Embryonic facial prominence (tissue), 1 donor: ENCODE measurements around the gene NACA.
"Not testable (repeated sequence)": the region's sequence is repeated elsewhere in the genome, so short reads cannot be mapped to it uniquely, and the experiment has no call there.

Experiments used
- DNase-seq: peaks from one replicate; pipeline ENCODE4 v3.0.0-alpha.2; 2016; ENCODE audit errors: extremely low spot score

The NACA gene

DNA sequence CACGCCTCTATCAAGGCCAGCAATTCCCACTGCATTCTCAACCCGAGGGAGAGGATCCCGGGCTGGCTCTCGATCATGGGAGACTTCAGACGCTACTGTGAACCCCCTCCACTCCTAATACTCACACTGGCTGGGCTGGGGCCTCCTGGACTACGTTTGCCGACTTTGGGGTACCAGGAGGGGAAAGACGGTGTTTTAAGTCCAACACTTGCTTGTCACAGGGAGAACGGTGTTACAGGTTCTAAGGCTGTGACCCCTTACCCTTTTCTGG lies 463 bp downstream of the NACA start:
- no peak for DNase-seq

DNA sequence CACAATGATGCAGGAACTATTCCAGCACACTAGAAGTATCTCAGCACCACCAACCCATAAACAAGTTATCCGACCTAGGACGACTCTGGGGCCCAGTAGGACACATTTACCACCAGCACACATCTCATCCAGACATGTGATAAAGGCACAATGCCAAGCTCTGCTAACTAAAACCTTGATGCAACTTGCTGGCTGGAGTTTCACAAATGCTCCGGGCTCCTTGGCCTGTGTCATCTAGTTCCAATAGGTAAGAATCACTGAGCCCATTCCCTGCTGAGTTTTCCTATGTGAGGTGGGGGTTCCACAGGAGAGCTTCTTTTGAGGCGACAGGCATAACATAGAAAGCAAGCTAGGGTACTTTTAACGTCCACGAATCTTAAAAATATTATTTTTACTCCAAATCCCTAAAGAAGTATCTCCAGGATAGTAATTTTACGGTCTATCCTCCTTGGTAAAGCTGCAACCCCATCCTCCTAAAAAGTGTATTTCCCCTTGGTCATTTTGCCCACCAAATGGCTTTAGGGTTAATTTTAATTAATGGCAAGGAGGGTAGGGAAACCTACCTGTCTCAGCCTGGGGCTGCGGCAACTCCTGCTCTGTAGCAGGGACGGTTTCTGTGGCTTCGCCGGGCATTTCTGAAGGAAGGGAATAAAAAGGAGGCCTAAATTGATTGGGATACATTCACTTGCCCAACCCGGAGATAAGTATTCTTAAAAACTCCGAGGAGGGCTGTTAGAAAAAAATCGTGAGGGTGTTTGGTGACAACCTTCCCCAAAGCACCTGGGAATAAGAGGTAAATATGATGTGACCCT lies 1.0 kb downstream of the NACA start:
- no peak for DNase-seq

DNA sequence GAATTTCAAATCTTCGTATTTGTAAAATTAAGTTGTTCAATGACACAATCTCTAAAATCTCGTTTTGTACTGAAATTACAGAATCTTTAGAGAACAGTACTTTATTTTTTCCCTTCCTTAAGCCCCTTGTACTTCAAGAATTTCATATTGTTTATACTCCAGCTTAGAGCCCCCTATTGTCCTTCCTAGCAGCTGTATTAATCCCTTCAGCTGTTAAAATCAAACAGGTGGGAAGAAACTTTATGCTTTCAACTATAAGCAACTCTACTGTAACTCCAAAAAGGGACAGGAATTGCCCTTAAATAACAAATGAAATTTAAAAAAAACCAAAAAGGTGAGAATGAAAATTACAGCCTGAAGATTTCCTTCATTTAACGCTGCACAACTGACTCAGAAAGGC lies 1.7 kb downstream of the NACA start:
- DNase-seq = no peak

DNA sequence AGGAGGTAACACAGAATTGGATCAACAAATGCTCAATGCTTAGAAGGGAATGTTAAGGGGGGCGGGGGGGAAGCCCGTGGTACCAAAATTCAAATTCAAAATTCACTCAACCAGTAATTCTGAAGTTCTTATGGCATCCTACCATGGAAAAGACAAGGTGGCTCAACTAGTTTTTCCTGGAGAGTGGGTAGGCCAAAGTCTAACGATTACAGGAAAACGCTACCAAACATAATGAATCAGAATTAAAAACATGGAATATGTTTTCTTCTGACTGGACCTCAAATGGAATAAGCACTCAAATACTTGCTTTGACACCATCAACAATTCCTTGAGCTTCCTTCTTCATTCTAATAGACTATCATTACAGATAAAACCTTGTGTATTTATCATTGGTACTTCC lies 2.3 kb downstream of the NACA start:
- DNase-seq = no peak

DNA sequence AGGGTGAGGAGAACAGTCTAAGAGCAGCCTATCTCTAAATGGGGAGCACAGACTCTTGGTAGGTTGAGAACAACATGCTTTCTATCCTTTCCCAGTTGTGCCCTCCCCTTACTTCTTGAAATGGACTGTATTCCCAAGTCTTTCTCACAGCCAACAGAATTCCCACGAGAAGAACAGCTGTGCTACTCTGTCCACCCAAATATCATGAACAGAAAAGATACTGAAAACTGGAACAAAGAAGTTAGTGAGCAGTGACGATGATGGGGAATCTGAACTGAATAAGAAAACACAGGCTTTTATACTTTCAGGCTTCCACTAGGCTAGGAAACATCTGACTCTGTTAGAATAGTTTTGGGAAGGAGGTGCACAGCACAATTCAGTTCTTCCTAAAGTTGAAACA lies 3.4 kb downstream of the NACA start:
- DNase-seq = no peak

DNA sequence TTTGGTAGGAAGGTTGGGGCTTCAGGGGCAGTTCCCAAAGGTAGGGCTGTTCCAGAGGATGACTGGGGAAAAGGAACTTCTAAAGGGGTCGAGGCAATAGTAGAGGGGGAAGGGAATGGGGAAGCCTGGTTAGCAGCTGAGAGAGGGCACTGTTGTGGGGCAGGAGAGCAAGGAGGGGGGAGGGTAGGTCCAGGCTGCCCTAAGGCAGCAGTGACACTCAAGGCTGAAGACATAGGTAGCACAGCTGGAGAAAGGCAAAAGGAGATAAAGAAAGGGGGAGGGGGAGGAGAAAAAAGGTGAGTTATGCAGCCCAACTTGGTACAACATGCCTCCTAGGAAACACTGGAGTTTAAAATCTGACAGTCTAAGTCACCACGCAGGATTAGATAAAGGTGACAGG lies 3.9 kb downstream of the NACA start:
- DNase-seq = no peak

DNA sequence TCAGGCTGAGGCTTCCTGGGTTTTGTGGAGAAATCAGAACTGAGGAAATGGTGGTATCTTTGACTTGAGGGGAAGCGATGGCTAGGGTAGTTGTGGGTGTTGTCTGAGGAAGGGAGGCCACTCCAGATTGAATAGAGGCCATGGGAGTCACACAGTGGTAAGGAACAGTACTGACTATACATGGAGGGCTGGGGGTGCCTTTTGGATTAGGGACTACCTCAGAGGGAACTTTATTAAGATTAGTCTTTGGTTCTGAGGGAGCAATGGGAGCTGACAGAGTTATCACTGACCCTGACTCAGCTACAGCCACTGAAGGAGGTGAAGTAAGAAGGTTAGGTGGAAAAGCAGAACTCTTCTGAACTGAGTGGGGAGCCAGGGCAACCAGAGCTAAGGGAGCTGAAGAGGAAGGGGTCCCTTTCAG lies 4.4 kb downstream of the NACA start:
- DNase-seq = no peak

DNA sequence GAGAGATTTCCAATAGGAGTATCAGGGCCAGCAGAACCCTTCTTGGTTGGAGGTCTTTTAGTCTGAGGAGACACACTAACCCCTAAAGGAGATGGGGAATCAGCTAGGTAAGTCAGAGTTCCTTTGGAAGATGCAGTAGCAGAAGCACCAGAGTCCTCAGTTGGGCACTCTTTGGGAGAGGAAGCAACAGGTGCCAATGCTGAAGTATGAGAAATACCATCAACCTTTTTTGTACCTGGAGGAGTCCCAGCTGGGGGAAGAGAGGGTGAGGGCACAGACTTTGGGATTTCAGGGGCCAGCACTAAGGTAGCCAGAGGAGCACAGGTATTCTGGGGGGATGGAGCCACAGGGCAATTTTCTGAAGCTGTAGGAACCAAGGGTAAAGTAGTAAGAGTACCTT lies 6.0 kb downstream of the NACA start:
- DNase-seq = no peak

DNA sequence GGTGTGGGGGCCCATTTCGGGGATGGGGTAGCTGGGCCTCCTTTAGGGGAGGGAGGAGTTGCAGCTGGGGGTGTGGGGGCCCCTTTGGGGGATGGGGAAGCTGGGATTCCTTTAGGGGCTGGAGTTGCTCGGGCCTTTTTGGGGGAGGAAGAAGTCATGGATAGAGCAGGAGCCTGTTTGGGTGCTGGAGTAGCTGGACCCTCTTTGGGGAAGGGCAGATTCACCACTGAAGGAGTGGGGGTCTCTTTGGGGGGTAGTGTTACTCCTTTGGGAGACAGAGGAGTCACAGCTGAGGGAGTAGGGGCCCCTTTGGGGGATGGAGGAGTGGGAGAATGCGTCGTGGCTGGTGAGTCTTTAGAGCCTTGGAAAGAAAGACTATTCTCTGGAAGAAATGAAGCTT lies 6.5 kb downstream of the NACA start:
- DNase-seq = no peak

DNA sequence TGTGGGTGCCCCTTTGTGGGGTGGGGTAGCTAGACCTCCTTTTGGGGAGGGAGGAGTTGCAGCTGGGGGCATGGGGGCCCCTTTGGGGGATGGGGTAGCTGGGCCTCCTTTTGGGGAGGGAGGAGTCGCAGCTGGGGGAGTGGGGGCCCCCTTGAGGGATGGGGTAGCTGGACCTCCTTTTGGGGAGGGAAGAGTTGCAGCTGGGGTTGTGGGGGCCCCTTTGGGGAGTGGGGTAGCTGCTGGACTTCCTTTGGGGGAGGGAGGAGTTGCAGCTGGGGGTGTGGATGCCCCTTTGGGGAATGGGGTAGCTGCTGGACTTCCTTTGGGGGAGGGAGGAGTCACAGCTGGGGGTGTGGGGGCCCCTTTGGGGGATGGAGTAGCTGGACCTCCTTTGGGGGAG lies 7.0 kb downstream of the NACA start:
- DNase-seq = no peak

DNA sequence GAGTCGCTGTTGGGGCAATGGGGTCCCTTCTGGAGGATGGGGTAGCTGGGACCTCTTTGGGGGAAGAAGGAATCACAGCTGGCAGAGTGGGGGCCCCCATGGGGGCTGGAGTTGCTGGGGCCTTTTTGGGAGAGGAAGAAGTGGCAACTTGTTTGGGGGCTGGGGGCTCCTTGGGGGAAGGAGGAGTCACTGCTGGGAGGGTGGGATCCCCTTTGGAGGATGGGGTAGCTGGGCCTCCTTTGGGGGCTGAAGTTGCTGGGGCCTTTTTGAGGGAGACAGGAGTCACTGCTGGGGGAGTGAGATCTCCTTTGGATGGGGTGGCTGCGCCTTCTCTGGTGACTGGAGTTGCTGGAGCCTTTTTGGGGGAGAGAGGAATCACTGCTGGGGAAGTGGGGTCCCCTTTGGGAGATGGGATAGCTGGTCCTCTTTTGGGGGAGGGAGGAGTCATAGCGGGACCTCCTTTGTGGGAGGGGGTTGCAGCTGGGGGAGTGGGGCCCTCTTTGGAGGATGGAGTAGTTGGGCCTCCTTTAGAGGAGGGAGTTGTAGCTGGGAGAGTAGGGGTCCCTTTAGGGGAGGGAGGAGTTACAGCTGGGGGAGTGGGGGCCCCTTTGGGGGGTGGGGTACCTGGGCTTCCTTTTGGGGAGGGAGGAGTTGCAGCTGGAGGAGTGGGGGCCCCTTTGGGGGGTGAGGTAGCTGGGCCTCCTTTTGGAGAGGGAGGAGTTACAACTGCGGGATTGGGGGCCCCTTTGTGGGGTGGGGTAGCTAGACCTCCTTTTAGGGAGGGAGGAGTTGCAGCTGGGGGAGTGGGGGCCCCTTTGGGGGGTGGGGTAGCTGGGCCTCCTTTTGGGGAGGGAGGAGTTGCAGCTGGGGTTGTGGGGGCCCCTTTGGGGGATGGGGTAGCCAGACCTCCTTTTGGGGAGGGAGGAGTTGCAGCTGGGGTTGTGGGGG lies 7.9 kb downstream of the NACA start:
- DNase-seq = no peak

DNA sequence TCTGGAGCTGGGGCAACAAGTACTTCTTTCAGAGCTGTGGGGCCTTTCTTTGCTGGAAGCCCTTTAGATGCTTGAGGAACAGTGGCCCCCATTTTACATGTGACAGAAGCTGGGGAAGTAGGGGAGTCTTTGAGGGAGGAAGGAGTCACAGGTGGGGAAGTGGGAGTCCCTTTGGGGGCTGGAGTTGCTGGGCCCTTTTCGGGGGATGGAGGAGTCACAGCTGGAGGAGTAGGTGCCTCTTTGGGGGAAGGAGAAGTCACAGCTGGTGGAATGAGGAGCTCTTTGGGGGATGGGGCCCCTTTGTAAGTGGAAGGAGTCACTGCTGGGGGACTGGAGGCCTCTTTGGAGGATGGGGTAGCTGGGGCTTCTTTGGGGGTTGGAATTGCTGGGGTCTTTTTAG lies 8.6 kb downstream of the NACA start:
- no peak for DNase-seq

DNA sequence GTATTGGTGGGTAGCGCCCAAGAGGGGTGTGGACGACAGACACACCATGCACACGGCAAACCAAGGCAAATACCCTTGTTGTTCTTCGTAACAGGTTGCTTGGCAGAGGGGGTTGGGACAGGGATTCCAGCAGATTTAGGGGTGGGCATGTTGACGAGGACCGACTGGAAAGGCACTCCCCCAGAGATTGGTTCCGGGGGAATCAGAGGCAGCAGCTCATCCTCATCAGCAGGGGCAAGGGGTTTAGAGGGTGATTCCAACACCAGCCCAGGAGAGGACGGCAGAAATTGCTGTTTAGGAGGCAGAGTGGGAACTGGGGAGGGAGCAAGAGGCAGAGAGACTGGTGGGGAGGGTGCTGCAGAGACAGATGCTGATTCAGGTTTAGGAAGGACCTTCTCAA lies 9.3 kb downstream of the NACA start:
- no peak for DNase-seq

DNA sequence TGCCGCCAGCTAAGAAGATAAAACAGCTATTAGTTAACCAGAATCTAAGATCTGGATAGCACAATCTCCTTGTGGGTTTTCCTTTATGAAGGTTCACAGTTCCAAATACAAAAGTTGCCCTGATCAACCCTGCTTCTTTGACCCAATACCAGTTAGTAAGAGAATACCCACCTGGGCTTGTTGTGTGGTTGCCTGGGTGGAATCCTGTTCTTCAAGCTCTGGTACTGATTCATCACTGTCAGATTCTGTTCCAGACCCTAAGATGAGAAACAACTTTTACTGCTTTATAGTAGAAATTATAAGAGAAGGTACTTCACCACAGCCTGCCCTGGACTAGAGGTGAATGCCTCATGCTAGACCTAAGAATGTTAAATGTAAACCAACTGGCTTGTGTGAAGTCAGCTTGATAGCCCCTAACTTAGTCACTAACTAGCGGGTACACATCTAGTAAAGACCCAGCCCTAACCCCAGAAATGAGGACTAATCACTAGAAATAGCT lies 10.6 kb downstream of the NACA start:
- no peak for DNase-seq

DNA sequence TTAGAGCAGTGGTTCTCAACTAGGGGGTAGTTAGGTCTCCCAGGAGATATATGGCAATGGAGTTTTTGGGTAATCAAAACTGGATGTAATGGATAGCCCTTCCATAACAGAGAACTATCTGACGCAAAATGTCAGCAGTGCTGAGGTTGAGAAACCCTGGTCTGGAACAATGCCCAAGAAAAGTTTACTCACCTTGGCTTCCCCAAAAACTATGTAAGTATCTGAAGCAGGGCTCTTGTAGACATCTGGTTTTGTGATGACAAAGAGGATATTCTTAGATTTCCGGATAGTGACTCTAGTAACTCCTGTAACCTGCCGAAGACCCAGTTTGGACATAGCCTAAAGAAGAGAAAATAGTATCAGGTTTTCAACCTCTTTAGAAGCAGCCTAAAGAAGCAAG lies 11.8 kb downstream of the NACA start:
- DNase-seq = no peak

DNA sequence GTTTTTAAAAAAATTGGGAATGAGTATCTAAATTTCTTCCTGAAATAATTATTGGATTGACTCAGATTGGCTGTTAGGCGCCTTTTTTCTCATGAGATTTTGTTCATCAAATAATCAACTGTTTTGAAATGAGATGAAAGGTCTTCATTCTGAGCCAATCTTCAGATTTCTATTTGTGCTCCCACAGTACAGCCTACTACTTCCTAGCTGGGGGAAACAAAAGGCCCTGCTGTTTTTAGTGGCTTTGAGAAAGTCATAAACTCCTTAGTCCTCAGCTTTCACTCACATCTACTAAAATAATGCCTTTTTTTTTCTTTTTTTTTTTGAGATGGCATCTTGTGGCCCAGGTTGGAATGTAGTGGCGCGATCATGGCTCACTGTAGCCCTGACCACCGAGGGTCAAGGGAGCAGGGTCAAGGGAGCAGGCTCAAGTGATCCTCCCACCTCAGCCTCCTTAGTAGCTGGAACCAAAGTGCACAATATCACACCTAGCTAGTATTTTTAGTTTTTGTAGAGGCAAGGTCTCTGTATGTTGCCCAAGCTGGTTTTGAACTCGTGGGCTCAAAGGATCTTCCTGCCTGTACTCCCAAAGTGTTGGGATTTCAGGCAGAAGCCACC lies 15.2 kb downstream of the NACA start:
- no peak for DNase-seq

DNA sequence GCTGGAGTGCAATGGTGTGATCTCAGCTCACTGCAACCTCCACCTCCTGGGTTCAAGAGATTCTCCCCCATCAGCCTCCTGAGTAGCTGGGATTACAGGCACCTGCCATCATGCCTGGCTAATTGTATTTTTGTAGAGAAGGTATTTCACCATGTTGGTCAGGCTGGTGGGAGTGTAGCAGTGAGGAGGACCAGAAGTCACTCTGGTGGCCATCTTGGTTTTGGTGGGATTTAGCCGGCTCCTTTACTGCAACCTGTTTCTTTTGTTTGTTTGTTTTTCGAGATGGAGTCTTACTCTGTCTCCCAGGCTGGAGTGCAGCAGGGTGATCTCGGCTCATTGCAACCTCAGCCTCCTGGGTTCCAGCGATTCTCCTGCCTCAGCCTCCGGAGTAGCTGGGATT lies 20.6 kb downstream of the NACA start:
- DNase-seq = not testable (repeated sequence)

DNA sequence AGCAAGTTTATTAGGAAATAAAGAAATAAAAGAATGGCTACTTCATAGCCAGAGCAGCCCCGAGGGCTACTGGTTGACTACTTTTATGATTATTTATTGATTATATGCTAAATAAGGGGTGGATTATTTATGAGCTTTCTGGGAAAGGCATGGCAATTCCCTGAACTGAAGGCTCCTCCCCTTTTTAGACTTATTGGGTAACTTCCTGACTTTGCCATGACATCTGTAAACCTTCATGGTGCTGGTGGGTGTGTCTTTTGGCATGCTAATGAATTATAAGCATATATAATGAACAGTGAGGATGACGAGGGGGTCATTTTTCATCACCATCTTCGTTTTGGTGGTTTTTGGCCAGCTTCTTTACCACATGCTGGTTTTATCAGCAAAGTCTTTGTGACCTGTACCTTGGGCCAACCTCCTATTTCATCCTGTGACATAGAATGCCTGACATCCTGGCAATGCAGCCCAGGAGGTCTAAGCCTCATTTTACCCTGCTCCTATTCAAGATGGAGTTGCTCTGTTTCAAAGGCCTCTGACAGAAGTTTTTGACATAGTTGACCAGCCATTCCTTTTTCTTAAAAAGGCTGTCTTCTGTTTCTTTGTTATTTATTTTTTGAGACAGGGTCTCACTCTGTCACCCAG lies 26.0 kb downstream of the NACA start:
- DNase-seq = no peak

DNA sequence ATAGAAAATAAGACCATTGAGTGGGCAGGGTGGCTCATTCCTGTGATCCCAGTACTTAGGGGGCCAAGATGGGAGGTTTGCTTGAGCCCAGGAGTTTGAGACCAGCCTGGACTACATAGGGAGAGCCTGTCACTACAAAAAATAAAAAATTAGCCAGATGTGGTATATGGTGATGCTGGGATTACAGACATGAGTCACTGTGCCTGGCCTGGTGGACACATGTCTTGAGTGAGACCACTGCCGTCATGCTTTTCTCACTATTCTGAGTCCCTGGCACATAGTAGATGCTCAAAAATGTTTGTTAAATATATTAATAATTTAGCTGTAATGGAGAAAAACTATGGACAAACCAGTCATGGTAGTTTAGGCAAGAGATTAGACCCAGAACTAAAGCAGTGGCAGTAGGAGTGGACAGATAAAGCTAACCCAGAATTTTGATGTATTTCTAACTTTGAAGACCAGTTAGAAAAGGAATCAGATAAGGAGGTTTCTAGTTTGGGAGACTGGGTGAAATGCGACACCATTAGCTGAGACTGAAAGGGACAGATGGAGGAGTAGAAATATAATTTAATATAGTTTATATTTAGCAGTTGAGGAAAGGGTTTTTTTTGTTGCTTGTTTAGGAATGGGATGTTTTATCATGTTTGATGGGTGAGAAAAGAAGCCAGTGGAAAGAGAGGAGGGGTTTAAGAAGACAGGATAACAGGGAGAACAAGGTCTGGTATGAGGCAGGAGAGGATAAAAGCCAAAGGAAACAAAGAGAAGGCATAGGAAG lies 29.6 kb downstream of the NACA start:
- DNase-seq = no peak

DNA sequence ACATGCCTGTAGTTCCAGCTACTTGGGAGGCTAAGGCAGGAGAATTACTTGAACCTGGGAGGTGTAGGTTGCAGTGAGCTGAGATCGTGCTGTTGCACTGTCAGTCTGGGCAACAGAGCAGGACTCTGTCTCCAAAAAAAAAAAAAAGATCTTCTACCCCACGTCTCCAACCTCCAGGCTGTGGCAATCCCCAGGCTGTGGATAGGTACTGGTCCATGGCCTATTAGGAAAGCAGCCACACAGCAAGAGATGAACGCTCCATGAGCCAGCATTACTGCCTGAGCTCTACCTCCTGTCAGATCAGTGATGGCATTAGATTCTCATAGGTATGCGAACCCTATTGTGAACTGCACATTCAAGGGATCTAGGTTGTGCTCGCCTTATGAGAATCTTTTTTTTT lies 30.9 kb downstream of the NACA start:
- no peak for DNase-seq

DNA sequence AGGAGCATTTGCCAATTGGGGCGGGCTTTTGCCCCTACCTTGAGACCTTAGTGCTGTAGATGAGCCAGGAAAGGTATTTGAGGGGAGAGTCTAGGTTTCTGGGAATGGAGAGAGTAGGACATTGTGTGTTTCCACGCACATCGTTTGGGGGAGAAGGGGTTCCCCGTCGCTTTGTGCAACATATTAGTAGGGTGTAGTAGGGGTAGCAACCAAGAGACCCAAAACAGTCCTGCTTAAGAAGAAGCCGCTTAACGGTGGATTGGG lies 36.3 kb downstream of the NACA start:
- DNase-seq = no peak
